Measurements from ENCODE around the gene PDCD4. TPM values are rescaled to one million over a fixed set of nuclear protein-coding genes. Genes with fewer than 3 reads are reported as not detected.

The PDCD4 gene
- total RNA-seq, 1 experiment from 2014 or later, result 63.0 TPM

DNA sequence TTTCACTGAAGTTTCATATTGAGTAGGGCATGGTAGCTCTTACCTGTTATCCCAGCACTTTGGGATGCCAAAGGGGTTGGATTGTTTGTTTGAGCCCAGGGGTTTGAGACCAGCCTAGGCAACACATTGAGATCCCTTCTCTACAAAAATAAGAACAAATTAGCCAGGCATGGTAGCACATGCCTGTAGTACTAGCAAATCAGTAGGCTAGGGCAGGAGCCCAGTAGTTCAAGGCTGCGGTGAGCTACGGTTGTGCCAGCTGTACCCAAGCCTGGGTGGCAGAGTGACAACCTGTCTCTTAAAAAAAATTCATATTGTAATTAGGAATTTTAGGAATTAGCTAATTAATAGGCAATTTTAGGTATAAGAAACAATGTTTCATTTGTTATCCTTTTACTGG lies 29.3 kb downstream of the PDCD4 start:
- intact Hi-C loops (cut with micrococcal nuclease), result no loop called here
- RAD21 ChIA-PET (ENCODE audit: low non-redundant PET in 1 of 2, low total read pairs in 2 of 2, uncharacterized antibody in 2 of 2, unreplicated experiment in 2 of 2), result no interaction called here
- CTCF ChIA-PET, result interaction anchor here (0.6 kb wide), 1 partner anchor 154 kb away, joined by 3 read pairs; no protein-coding TSS in a partner anchor

More for the DNA sequence above, 29.3 kb downstream of the PDCD4 start:
- Histone ChIP-seq H3K36me3 (ENCODE audit: control insufficient read depth in 1 of 2, insufficient read depth in 2 of 2, low read length in 2 of 2) (no peaks in the 10 kb centered on the region; a peak in 1 of 4 replicates), H3K4me1 (ENCODE audit: control insufficient read depth in 1 of 2, insufficient read depth in 2 of 2, low read length in 2 of 2) (peaks cover 0 to 11% of the 10 kb centered on the region in 2 experiments; a peak in 2 of 4 replicates), H3K27ac (ENCODE audit: low read depth, low read length) (no peak overlapping the region), H3K4me3 (replicated peaks in 1 of 2; ENCODE audit: low read depth in 1 of 2, low read length in 2 of 2) (no peak overlapping the region), H3K9me2 (ENCODE audit: insufficient read depth) (no peaks in the 10 kb centered on the region), H3K27me3 (ENCODE audit: insufficient read depth, low read length) (no peaks in the 10 kb centered on the region), H3K9ac (ENCODE audit: low read length) (no peak overlapping the region), H4K20me1 (ENCODE audit: insufficient read depth) (no peaks in the 10 kb centered on the region), H3K79me2 (ENCODE audit: insufficient read depth, low read length) (no peaks in the 10 kb centered on the region), H3K4me2 (ENCODE audit: low read length) (no peak overlapping the region), H3K9me3 (ENCODE audit: control insufficient read depth in 1 of 2, insufficient read depth in 1 of 2, low read depth in 1 of 2, low read length in 2 of 2) (no peaks in the 10 kb centered on the region), H2AFZ (ENCODE audit: low read depth, low read length, poor library complexity, severe bottlenecking) (no peak overlapping the region)
- ATAC-seq (no peak), DNase-seq (ENCODE audit: low read depth, low spot score) (no peak)
- no TSS peak for BruUV-seq (replicated peaks)
- POLR2A ChIA-PET, result interaction anchor here (5.0 kb wide), 1 partner anchor 17 kb away, joined by 35 read pairs; the partner anchor contains the start of genes BBIP1 and SHOC2
- no peak for TF ChIP-seq ZFX (IDR thresholded peaks at IDR 0.05)
- no peak for TF ChIP-seq TCF7L2 (IDR thresholded peaks at IDR 0.05; ENCODE audit: borderline replicate concordance, extremely low read depth, insufficient read depth, insufficient read length)
- TF ChIP-seq JUND (IDR thresholded peaks at IDR 0.05), result no peak
- TF ChIP-seq SP1 (IDR thresholded peaks at IDR 0.05; ENCODE audit: low read depth), result no peak
- TF ChIP-seq ELF1 (IDR thresholded peaks at IDR 0.05; ENCODE audit: borderline replicate concordance, low read depth), result no peak
- TF ChIP-seq RAD21 (IDR thresholded peaks at IDR 0.05; ENCODE audit: low read depth), result no peak
- TF ChIP-seq CEBPB (IDR thresholded peaks at IDR 0.05; ENCODE audit: low read depth), result no peak
- TF ChIP-seq ZNF274 (IDR thresholded peaks at IDR 0.05; ENCODE audit: low read depth, low read length), result no peak
- no peak for TF ChIP-seq EGR1 (IDR thresholded peaks at IDR 0.05; ENCODE audit: low read depth)
- TF ChIP-seq SRF (IDR thresholded peaks at IDR 0.05; ENCODE audit: low read depth), result no peak
- TF ChIP-seq, protein P1, sequence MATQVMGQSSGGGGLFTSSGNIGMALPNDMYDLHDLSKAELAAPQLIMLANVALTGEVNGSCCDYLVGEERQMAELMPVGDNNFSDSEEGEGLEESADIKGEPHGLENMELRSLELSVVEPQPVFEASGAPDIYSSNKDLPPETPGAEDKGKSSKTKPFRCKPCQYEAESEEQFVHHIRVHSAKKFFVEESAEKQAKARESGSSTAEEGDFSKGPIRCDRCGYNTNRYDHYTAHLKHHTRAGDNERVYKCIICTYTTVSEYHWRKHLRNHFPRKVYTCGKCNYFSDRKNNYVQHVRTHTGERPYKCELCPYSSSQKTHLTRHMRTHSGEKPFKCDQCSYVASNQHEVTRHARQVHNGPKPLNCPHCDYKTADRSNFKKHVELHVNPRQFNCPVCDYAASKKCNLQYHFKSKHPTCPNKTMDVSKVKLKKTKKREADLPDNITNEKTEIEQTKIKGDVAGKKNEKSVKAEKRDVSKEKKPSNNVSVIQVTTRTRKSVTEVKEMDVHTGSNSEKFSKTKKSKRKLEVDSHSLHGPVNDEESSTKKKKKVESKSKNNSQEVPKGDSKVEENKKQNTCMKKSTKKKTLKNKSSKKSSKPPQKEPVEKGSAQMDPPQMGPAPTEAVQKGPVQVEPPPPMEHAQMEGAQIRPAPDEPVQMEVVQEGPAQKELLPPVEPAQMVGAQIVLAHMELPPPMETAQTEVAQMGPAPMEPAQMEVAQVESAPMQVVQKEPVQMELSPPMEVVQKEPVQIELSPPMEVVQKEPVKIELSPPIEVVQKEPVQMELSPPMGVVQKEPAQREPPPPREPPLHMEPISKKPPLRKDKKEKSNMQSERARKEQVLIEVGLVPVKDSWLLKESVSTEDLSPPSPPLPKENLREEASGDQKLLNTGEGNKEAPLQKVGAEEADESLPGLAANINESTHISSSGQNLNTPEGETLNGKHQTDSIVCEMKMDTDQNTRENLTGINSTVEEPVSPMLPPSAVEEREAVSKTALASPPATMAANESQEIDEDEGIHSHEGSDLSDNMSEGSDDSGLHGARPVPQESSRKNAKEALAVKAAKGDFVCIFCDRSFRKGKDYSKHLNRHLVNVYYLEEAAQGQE (IDR thresholded peaks at IDR 0.05; ENCODE audit: low read depth), result no peak
- TF ChIP-seq YY1 (IDR thresholded peaks at IDR 0.05; ENCODE audit: extremely low read depth, insufficient replicate concordance, low read depth, low read length), result no peak
- TF ChIP-seq, protein P2, sequence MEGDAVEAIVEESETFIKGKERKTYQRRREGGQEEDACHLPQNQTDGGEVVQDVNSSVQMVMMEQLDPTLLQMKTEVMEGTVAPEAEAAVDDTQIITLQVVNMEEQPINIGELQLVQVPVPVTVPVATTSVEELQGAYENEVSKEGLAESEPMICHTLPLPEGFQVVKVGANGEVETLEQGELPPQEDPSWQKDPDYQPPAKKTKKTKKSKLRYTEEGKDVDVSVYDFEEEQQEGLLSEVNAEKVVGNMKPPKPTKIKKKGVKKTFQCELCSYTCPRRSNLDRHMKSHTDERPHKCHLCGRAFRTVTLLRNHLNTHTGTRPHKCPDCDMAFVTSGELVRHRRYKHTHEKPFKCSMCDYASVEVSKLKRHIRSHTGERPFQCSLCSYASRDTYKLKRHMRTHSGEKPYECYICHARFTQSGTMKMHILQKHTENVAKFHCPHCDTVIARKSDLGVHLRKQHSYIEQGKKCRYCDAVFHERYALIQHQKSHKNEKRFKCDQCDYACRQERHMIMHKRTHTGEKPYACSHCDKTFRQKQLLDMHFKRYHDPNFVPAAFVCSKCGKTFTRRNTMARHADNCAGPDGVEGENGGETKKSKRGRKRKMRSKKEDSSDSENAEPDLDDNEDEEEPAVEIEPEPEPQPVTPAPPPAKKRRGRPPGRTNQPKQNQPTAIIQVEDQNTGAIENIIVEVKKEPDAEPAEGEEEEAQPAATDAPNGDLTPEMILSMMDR (IDR thresholded peaks at IDR 0.05 in 2 of 3, conservative IDR thresholded peaks at IDR 0.05 in 1 of 3; ENCODE audit: borderline replicate concordance in 1 of 3, insufficient read depth in 1 of 3, low read depth in 2 of 3, low read length in 2 of 3), result no peak
- TF ChIP-seq, protein P3, sequence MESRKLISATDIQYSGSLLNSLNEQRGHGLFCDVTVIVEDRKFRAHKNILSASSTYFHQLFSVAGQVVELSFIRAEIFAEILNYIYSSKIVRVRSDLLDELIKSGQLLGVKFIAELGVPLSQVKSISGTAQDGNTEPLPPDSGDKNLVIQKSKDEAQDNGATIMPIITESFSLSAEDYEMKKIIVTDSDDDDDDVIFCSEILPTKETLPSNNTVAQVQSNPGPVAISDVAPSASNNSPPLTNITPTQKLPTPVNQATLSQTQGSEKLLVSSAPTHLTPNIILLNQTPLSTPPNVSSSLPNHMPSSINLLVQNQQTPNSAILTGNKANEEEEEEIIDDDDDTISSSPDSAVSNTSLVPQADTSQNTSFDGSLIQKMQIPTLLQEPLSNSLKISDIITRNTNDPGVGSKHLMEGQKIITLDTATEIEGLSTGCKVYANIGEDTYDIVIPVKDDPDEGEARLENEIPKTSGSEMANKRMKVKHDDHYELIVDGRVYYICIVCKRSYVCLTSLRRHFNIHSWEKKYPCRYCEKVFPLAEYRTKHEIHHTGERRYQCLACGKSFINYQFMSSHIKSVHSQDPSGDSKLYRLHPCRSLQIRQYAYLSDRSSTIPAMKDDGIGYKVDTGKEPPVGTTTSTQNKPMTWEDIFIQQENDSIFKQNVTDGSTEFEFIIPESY (IDR thresholded peaks at IDR 0.05; ENCODE audit: extremely low read depth, insufficient replicate concordance, low read length), result no peak
- no peak for TF ChIP-seq POLR2A (IDR thresholded peaks at IDR 0.05; ENCODE audit: borderline replicate concordance, extremely low read depth, insufficient read depth, insufficient read length)
- TF ChIP-seq CBX3 (IDR thresholded peaks at IDR 0.05; ENCODE audit: low read depth), result no peak
- TF ChIP-seq, protein P4, sequence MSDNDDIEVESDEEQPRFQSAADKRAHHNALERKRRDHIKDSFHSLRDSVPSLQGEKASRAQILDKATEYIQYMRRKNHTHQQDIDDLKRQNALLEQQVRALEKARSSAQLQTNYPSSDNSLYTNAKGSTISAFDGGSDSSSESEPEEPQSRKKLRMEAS (IDR thresholded peaks at IDR 0.05), result no peak
- TF ChIP-seq, protein P5, sequence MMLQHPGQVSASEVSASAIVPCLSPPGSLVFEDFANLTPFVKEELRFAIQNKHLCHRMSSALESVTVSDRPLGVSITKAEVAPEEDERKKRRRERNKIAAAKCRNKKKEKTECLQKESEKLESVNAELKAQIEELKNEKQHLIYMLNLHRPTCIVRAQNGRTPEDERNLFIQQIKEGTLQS (IDR thresholded peaks at IDR 0.05), result no peak
- no peak for TF ChIP-seq FOSL1 (IDR thresholded peaks at IDR 0.05; ENCODE audit: low read depth)
- no peak for TF ChIP-seq SIN3A (IDR thresholded peaks at IDR 0.05; ENCODE audit: low read depth)

Measured in HCT116 (cell line).